HepG2 (cell line): Measurements from ENCODE around the gene DUSP5. TPM values are rescaled to one million over a fixed set of nuclear protein-coding genes. Genes with fewer than 3 reads are reported as not detected.

Experiments used
- BCL6 ChIP-seq: IDR thresholded peaks from 2 replicates; pipeline ENCODE4 v1.6.1; 2016; ENCODE audit warnings: missing genetic modification reagents, missing compliant biosample characterization
- ELF1 ChIP-seq: sonication (generic); formaldehyde crosslinking; IDR thresholded peaks from 2 replicates; pipeline ENCODE4 v1.4.0; 2020; ENCODE audit warnings: missing genetic modification reagents
- ETV5 ChIP-seq: IDR thresholded peaks from 2 replicates; pipeline ENCODE4 v1.6.1; 2018; ENCODE audit warnings: missing biosample characterization, missing genetic modification reagents, inconsistent platforms, borderline replicate concordance
- GABPB1 ChIP-seq: IDR thresholded peaks from 2 replicates; pipeline ENCODE4 v1.6.1; 2016; ENCODE audit warnings: mild to moderate bottlenecking, missing genetic modification reagents, moderate library complexity, missing compliant biosample characterization
- HNRNPLL ChIP-seq: fragments of 200-400 bp; formaldehyde crosslinking; IDR thresholded peaks from 2 replicates; pipeline ENCODE4 v1.6.1; 2017; ENCODE audit warnings: mild to moderate bottlenecking, low read depth, low read length; ENCODE audit not compliant: poor library complexity, severe bottlenecking
- KLF9 ChIP-seq: IDR thresholded peaks from 2 replicates; pipeline ENCODE4 v1.6.1; 2016; ENCODE audit warnings: low read depth
- NR3C1 ChIP-seq: sonication (generic); formaldehyde crosslinking; IDR thresholded peaks from 2 replicates; pipeline ENCODE4 v1.4.0; 2020; ENCODE audit warnings: missing genetic modification reagents
- PATZ1 ChIP-seq: sonication (generic); formaldehyde crosslinking; IDR thresholded peaks from 2 replicates; pipeline ENCODE4 v1.4.0; 2020; ENCODE audit warnings: missing genetic modification reagents
- POLR2A ChIP-seq, 2 experiments: IDR thresholded peaks; 2 replicates each; pipeline ENCODE4 v1.6.1; 2011; ENCODE audit warnings: low read depth in 2 of 2, low read length in 2 of 2, mild to moderate bottlenecking in 1 of 2, moderate library complexity in 1 of 2; ENCODE audit not compliant: insufficient read depth in 1 of 2
- POLR2G ChIP-seq: fragments of 200-400 bp; formaldehyde crosslinking; IDR thresholded peaks from 2 replicates; pipeline ENCODE4 v1.6.1; 2018; ENCODE audit warnings: mild to moderate bottlenecking, low read depth, low read length, moderate library complexity
- RARG ChIP-seq: sonication (generic); formaldehyde crosslinking; IDR thresholded peaks from 2 replicates; pipeline ENCODE4 v1.4.0; 2020; ENCODE audit warnings: low read depth, mild to moderate bottlenecking, missing genetic modification reagents
- RBFOX2 ChIP-seq: fragments of 200-400 bp; formaldehyde crosslinking; IDR thresholded peaks from 2 replicates; pipeline ENCODE4 v1.6.1; 2017; ENCODE audit warnings: low read depth, mild to moderate bottlenecking, low read length
- RNF2 ChIP-seq: fragments of 450-650 bp; conservative IDR thresholded peaks from 2 replicates; pipeline ENCODE4 v1.6.1; 2016; ENCODE audit warnings: low read depth
- SP4 ChIP-seq: sonication (generic); formaldehyde crosslinking; IDR thresholded peaks from 2 replicates; pipeline ENCODE4 v1.8.1; 2023; ENCODE audit warnings: mild to moderate bottlenecking, missing genetic modification reagents
- SRF ChIP-seq: IDR thresholded peaks from 2 replicates; pipeline ENCODE4 v1.6.1; 2011; ENCODE audit warnings: mild to moderate bottlenecking, low read depth, low read length, moderate library complexity
- THAP11 ChIP-seq: IDR thresholded peaks from 2 replicates; pipeline ENCODE4 v1.6.1; 2016; ENCODE audit warnings: missing biosample characterization, missing genetic modification reagents
- ZNF160 ChIP-seq: sonication (generic); formaldehyde crosslinking; IDR thresholded peaks from 2 replicates; pipeline ENCODE4 v1.8.0; 2022; ENCODE audit warnings: mild to moderate bottlenecking, inconsistent platforms, missing genetic modification reagents
- ZNF180 ChIP-seq: sonication (generic); formaldehyde crosslinking; IDR thresholded peaks from 2 replicates; pipeline ENCODE4 v1.4.0; 2020; ENCODE audit warnings: low read depth, missing genetic modification reagents, borderline replicate concordance
- ZNF446 ChIP-seq: sonication (generic); formaldehyde crosslinking; IDR thresholded peaks from 2 replicates; pipeline ENCODE4 v1.5.0; 2020; ENCODE audit warnings: mild to moderate bottlenecking, missing genetic modification reagents
- ZNF484 ChIP-seq: sonication (generic); formaldehyde crosslinking; IDR thresholded peaks from 2 replicates; pipeline ENCODE4 v1.5.1; 2020; ENCODE audit warnings: mild to moderate bottlenecking, low read depth, missing genetic modification reagents, borderline replicate concordance
- ZSCAN9 ChIP-seq: IDR thresholded peaks from 2 replicates; pipeline ENCODE4 v1.6.1; 2016; ENCODE audit warnings: borderline replicate concordance
- polyA plus RNA-seq, 8 experiments: library from polyadenylated mRNA; depleted of rRNA in 3 of 8; stranded (reverse) in 7 of 8; unstranded in 1 of 8; fragments of >200 nt; fragmentation: Illumina TruSeq in 4 of 8; extraction: Trizol in 4 of 8; gene quantifications; 2 replicates each; pipeline versions ENCODE4 v1.2.1 to v1.2.3, GENCODE V29; 2011 to 2016; ENCODE audit warnings: low read depth in 4 of 8, missing spikeins in 1 of 8, mixed read lengths in 1 of 8; ENCODE audit not compliant: insufficient read depth in 1 of 8
- total RNA-seq, 5 experiments: library from RNA; depleted of rRNA; stranded (reverse); fragments of >200 nt; fragmentation: Illumina TruSeq; extraction: Trizol; gene quantifications; 2 replicates each; pipeline ENCODE4 v1.2.3, GENCODE V29; 2016; ENCODE audit warnings: low read depth in 1 of 5
- TF ChIP-seq, protein P1 (sequence below): sonication (generic); formaldehyde crosslinking; IDR thresholded peaks from 2 replicates; pipeline ENCODE4 v1.4.0; 2020; ENCODE audit warnings: low read depth, mild to moderate bottlenecking, missing genetic modification reagents
- TF ChIP-seq, protein P2 (sequence below): IDR thresholded peaks from 2 replicates; pipeline ENCODE4 v1.6.1; 2016; ENCODE audit warnings: mild to moderate bottlenecking
- TF ChIP-seq, protein P3 (sequence below): sonication (generic); formaldehyde crosslinking; IDR thresholded peaks from 2 replicates; pipeline ENCODE4 v1.4.0; 2020; ENCODE audit warnings: missing genetic modification reagents, mild to moderate bottlenecking, borderline replicate concordance

Gene DUSP5
- total and polyA plus RNA-seq, 2 of the 13 experiments (the other 11 are each of a cell fraction or from before 2014, with no cell fraction given) = 1.4 to 3.7 TPM

- TF ChIP-seq ZSCAN9 (CRISPR knock-in tag) = no peak
- TF ChIP-seq RARG = no peak
- TF ChIP-seq POLR2A (IDR thresholded peaks at IDR 0.05; ENCODE audit: insufficient read depth in 1 of 2, low read depth in 2 of 2, low read length in 2 of 2) = no peak
- TF ChIP-seq, protein P1, sequence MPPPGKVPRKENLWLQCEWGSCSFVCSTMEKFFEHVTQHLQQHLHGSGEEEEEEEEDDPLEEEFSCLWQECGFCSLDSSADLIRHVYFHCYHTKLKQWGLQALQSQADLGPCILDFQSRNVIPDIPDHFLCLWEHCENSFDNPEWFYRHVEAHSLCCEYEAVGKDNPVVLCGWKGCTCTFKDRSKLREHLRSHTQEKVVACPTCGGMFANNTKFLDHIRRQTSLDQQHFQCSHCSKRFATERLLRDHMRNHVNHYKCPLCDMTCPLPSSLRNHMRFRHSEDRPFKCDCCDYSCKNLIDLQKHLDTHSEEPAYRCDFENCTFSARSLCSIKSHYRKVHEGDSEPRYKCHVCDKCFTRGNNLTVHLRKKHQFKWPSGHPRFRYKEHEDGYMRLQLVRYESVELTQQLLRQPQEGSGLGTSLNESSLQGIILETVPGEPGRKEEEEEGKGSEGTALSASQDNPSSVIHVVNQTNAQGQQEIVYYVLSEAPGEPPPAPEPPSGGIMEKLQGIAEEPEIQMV (CRISPR knock-in tag) = peak; percentile 93
- peak; percentile 99 for TF ChIP-seq SRF
- peak; percentile 71 for TF ChIP-seq RNF2
- peak; percentile 54 for TF ChIP-seq THAP11 (CRISPR knock-in tag)
- peak; percentile 93 for TF ChIP-seq HNRNPLL
- peak; percentile 60 for TF ChIP-seq POLR2G
- TF ChIP-seq ZNF180 = no peak
- 0 out of 2 replicates have a peak, but pooled peaks have one; percentile 33 for TF ChIP-seq ETV5 (CRISPR knock-in tag)
- TF ChIP-seq NR3C1 (CRISPR knock-in tag) = no peak
- TF ChIP-seq, protein P2, sequence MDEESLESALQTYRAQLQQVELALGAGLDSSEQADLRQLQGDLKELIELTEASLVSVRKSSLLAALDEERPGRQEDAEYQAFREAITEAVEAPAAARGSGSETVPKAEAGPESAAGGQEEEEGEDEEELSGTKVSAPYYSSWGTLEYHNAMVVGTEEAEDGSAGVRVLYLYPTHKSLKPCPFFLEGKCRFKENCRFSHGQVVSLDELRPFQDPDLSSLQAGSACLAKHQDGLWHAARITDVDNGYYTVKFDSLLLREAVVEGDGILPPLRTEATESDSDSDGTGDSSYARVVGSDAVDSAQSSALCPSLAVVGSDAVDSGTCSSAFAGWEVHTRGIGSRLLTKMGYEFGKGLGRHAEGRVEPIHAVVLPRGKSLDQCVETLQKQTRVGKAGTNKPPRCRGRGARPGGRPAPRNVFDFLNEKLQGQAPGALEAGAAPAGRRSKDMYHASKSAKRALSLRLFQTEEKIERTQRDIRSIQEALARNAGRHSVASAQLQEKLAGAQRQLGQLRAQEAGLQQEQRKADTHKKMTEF = peak; percentile 65; the same call in 1 of the 2 replicates
- TF ChIP-seq ELF1 (CRISPR knock-in tag) = no peak
- 0 out of 2 replicates have a peak, but pooled peaks have one; percentile 15 for TF ChIP-seq ZNF446 (CRISPR knock-in tag)
- no peak for TF ChIP-seq ZNF484 (CRISPR knock-in tag)
- TF ChIP-seq KLF9 (CRISPR knock-in tag) = no peak
- TF ChIP-seq GABPB1 (CRISPR knock-in tag) = peak; percentile 78; the same call in 1 of the 2 replicates
- TF ChIP-seq ZNF160 (CRISPR knock-in tag) = 0 out of 2 replicates have a peak, but pooled peaks have one; percentile 18
- peak; percentile 51 for TF ChIP-seq PATZ1
- TF ChIP-seq RBFOX2 = peak; percentile 54
- TF ChIP-seq, protein P3, sequence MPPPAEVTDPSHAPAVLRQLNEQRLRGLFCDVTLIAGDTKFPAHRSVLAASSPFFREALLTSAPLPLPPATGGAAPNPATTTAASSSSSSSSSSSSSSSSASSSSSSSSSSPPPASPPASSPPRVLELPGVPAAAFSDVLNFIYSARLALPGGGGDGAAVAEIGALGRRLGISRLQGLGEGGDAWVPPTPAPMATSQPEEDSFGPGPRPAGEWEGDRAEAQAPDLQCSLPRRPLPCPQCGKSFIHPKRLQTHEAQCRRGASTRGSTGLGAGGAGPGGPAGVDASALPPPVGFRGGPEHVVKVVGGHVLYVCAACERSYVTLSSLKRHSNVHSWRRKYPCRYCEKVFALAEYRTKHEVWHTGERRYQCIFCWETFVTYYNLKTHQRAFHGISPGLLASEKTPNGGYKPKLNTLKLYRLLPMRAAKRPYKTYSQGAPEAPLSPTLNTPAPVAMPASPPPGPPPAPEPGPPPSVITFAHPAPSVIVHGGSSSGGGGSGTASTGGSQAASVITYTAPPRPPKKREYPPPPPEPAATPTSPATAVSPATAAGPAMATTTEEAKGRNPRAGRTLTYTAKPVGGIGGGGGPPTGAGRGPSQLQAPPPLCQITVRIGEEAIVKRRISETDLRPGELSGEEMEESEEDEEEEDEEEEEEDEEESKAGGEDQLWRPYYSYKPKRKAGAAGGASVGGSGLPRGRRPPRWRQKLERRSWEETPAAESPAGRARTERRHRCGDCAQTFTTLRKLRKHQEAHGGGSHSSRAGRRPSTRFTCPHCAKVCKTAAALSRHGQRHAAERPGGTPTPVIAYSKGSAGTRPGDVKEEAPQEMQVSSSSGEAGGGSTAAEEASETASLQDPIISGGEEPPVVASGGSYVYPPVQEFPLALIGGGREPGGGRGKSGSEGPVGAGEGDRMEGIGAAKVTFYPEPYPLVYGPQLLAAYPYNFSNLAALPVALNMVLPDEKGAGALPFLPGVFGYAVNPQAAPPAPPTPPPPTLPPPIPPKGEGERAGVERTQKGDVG (CRISPR knock-in tag) = no peak
- TF ChIP-seq BCL6 (CRISPR knock-in tag) = no peak
- peak; percentile 86 for TF ChIP-seq SP4 (CRISPR knock-in tag)
These were observed at the start of gene DUSP5 (continued) for GRCh38 chr10:110497438-110498086.
